NCI-H1092 (cell line): ENCODE measurements around the gene SCYGR5.
"Not testable (repeated sequence)": the region's sequence is repeated elsewhere in the genome, so short reads cannot be mapped to it uniquely, and the experiment has no call there.

Source experiments
- DNase-seq: peaks from one replicate; lab custom pipeline; 2025; lab: John Stamatoyannopoulos, UW

Gene SCYGR5

DNA sequence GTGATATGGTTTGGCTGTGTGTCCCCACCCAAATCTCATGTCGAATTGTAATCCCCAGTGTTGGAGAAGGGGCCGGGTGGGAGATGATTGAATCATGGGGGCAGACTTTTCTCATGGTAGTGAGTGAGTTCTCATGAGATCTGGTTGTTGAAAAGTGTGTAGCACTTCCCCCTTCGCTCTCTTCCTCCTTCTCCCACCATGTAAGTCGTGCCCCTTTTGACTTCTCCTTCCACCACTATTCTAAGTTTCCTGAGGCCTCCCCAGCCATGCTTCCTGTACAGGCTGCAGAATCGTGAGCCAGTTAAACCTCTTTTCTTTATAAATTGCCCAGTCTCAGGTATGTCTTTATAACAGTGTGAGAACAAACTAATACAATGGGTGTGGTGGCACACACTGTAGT, 7.0 kb downstream of the SCYGR5 start:
- DNase-seq = not testable (repeated sequence)

DNA sequence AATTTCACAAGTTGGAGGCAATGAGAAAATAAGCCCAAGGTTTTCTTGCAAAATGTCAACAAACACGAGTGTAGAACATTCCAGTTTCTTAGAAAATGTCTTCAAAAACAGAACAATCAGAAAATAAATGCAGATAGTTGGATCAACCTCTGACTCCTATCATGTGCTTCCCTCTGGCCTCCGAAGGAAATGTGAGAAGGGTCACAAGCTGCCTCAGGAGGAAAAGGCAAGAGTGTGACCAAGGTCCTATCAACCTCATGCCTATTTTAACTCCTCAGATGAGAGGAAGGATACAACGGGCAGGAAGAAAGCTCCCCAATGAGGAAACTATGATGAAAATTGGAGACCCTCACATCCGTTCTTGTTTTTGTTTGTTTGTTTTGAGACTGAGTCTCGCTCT, 7.9 kb downstream of the SCYGR5 start:
- DNase-seq = no peak

DNA sequence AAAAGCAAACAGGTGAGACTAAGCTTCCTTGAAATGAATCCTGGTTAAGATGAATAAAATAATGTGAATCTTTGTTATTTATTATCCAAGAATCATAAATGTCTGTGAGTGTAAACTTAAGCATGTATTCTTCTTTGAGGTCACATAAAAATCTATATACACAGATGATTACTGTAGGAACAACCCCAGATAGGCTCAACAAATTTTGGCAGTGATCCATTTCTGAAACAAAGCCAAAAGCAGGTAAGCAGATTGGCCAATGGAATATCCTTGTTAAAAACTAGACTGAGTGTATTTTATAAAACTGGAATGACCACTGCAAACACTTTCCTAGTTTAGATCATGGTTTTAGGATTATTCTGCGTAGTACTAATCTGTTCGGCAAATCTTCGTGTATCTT, 11.3 kb downstream of the SCYGR5 start:
- no peak for DNase-seq

DNA sequence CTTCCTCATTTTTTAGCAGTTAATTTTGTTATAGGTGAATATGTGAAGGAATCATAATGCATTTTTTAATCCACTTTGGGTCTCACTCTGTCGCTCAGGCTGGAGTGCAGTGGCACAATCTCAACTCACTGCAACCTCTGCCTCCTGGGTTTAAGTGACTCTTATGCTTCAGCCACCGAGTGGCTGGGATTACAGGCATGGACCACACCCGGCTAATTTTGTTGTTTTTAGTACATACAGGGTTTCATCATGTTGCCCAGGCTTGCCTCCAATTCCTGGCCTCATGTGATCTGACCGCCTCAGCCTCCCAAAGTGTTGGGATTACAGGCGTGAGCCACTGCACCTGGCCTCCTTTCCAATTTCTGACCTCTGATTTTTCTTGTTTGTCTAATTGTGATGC, 17.7 kb downstream of the SCYGR5 start:
- DNase-seq = no peak

DNA sequence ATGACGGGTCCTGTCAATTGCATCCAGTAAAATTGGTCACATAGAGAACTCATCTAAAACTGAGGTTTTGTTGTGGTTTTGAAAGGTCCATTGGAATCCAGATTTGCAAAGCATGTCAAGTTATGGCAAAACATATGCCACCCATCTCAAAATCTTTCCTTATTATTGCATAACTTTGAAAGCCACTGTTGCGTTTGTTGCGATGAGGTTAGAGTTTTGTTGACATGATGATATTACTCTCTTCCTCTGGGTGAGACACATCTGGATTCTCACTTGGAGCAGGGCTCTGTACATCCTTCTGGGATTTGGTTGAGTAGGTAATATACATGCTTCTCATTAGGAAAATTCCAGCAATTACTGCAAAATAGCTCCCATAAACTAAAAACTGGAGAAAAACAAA, 20.6 kb downstream of the SCYGR5 start:
- DNase-seq = no peak

DNA sequence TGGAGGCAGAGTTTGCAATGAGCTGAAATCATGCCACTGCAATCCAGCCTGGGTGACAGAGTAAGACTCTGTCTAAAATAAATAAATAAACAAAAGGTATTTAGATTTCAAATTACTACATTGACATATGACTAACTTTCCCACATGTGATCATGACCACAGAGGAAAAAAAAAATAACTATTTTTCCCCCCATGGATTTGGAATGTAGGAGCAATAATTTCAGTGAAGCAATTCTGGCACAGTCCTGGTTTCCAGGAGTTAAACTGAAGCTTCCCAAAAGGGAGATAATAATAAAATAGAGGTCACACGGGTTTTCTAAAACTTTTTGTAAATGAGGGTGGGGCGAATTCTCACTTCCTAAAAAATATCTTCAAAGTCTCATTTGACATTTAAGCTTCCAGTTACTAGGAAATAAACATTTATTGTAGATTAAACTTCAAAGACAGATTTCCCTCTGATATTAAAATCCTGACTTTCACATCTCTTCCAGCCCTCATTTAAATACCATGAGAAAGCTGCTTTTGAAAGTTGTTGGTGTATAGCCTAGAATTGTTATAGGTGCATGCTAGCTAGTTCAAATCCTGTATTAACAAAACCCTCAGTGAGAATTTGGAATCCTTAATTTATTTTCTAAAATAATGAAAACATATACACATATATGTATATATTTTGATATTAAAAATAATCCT, 30.5 kb downstream of the SCYGR5 start:
- DNase-seq = no peak

DNA sequence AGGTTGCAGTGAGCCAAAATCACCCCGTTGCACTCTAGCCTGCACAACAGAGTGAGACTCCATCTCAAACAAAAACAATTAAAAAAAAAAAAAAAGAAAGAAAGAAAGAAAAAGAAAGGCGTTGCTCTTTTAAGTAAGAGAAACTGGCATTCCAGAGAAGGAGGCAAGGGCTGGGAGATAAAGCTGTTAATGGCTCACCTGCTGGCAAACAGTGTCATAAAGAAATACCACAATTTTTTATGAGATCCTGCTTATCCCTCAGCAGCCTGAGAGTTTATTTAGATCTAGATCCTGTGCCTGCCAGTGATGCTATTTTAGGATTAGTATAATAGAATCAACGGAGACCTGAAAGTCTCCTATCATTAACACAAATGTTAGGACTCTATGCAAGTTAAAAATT, 35.0 kb downstream of the SCYGR5 start:
- no peak for DNase-seq

DNA sequence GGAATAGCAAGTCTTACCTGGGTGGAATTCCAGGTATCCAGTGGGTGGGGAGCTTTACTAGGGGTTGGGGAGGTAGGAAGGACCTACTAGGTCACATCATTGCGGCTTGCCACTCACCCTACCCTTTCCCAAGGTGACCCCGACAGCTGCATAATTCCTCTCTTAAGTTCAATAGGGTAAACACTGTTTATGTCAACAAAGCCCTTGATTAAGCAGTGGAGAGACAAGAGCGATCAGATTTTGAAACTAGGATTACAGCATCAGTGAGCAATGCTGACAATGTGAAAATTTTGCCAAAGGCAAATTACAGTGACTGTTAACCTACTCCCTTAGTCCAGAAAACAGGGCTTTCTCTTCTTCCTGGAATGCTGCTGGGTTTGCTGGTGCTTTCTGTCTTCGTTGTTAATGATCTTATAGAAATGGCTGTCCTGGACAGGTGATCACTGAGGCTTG, 36.7 kb downstream of the SCYGR5 start:
- DNase-seq = no peak

DNA sequence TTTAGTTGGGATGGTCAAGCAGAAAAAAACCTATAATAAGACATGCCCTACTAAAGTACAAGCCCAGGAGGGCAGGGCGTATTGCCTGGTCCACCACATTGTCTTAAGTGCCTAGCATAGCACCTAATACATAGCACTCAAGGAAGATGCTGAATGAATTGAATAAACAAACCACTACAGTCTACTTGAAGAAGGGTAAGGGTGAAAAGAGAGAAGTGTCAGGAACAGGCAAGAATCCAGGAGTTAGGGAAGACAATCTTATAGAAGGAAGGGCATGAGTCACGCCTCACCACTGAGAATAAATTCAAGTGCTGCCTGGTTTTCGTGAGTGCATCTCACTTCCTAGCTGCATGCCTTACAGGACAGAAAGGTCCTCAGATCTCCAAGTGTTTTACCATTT, 37.4 kb downstream of the SCYGR5 start:
- no peak for DNase-seq

DNA sequence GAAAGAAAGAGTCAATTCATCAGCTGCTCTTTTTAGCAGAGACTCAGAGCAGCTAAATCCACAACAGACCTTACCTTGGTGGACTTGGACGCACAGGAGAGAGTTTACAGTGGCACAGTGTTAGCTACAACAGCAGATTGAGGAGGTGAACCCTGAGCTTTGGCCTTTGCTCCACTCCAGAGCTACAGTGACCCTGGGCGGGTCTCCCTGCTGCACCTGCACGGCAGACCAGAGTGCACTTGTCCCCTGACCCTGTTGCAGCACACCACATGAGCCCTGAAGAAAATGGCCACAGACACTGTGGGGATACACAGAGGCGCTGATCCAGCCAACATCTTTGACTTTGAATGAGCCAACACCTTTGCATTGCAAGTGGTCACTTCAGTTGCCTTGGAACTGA, 40.3 kb downstream of the SCYGR5 start:
- no peak for DNase-seq

DNA sequence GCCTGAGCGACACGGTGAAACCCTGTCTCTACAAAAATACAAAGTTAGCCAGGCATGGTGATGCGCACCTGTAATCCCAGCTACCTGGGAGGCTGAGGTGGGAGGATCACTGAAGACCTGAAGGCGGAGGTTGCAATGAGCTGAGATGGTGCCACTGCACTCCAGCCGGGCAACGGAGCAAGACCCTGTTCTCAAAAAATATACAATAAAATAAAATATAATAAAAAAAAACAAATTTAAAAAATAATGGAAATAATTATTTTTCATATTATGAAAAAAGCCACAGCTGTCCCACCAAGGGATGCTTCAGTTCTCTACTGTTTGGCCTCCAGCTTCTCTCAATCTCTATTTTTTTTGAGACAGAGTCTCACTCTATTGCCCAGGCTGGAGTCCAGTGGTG, 40.8 kb downstream of the SCYGR5 start:
- DNase-seq = no peak

DNA sequence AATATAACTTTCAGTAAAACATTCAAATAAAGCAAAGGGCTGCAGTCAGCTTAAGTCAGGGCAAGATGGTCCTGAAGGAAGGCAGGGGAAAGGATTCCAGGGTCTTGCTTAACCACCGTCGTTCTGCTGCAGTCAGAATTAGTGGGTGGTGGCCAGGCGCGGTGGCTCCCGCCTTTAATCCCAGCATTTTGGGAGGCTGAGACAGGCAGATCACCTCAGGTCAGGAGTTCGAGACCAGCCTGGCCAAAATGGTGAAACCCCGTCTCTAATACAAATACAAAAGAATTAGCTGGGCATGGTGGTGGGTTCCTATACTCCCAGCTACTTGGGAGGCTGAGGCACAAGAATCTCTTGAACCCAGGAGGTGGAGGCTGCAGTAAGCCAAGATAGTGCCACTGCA, 44.4 kb downstream of the SCYGR5 start:
- DNase-seq = no peak

DNA sequence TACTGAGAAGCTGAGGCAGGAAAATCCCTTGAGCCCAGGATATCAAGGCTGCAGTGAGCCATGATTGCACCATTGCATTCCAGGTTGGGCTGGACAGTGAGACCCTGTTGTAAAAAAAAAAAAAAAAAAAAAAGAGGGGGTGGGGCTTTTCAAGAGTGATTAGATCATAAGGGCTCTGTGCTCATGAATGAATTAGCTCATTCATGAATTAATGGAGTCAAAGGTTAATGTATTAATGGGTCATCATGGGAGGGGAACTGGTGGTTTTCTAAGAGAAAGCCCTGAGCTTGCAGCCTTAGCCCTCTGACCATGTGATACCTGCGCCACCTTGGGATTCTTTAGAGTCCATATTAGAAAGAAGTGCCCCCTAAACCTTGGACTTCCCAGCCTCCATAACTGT, 46.7 kb downstream of the SCYGR5 start:
- DNase-seq = no peak

DNA sequence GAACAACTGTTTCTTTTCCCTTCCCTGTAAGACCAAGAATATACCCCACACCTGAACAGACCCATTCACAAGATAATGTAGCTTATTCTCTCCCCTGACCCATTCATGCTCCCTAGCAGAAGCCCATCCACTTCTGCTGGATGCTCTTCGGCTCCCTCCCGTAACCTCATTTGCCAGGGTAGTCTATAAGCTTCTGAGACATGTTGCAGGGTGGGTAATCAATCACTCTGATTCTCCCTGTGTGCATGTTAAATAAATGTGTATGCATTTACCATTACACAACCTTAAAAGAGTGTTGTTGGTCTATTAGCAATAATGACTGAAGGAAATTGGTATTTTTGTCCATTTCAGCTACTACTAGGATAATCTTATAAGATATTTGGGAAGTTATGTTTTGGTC, 49.9 kb downstream of the SCYGR5 start:
- no peak for DNase-seq
